A549 treated with GW870086 at 1 μM for 4 hours (cell line): Measurements from ENCODE around the gene OTUD3. TPM values are rescaled to one million over a fixed set of nuclear protein-coding genes. Genes with fewer than 3 reads are reported as not detected.

ENCODE experiments used
- total RNA-seq: library from RNA; stranded (reverse); fragments of 200-300 nt; extraction: Qiagen RNA extraction; gene quantifications from 5 replicates; pipeline ENCODE4 v1.2.3, GENCODE V29; 2022; ENCODE audit warnings: low read depth

Gene OTUD3, protein sequence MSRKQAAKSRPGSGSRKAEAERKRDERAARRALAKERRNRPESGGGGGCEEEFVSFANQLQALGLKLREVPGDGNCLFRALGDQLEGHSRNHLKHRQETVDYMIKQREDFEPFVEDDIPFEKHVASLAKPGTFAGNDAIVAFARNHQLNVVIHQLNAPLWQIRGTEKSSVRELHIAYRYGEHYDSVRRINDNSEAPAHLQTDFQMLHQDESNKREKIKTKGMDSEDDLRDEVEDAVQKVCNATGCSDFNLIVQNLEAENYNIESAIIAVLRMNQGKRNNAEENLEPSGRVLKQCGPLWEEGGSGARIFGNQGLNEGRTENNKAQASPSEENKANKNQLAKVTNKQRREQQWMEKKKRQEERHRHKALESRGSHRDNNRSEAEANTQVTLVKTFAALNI
- 2.2 to 3.1 TPM (median 2.7 TPM) in 5 replicates for total RNA-seq

DNA sequence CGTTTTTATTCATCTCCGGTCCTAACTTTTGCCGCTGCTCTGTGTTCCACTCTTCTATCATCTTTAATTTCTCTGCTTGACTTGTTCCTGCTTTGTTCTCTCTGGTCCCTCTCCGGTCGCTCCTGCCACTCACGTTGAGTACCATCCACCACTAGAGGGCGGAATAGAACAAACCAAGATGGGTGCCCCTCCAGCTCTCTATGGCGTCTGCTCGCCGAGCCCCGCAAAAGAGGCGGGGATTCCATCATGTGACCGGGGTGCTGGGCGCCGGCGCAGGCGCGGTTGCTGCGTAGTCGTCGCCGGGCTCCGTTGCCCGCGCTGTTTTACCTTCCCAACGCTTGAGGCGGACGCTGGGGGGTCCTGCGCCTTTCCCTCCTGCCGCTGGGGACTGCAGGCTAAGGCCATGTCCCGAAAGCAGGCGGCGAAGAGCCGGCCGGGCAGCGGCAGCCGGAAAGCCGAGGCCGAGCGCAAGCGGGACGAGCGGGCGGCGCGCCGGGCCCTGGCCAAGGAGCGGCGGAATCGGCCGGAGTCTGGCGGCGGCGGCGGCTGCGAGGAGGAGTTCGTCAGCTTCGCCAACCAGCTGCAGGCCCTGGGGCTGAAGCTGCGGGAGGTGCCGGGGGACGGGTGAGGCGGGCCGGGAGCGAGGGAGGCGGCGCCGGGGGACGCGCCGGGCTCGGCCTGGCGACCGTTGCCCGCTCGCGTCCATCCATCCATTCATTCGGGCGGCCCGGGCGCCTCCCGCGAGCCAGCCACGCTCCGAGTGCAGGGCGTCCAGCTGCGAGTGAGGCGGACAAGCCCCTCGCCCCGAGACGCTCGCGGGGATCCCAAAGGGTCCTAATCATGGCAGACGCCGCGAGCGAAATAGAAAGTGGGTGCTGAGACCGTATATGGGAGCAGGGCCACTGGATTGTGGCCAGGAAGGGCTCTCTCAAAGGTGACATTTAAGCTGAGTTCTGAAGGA is at the start of gene OTUD3:
Gene OTUD3 (plus strand): TSS at position 285 of the 961 bp plus-strand sequence. CDS start 119 bp downstream, at position 404.

DNA sequence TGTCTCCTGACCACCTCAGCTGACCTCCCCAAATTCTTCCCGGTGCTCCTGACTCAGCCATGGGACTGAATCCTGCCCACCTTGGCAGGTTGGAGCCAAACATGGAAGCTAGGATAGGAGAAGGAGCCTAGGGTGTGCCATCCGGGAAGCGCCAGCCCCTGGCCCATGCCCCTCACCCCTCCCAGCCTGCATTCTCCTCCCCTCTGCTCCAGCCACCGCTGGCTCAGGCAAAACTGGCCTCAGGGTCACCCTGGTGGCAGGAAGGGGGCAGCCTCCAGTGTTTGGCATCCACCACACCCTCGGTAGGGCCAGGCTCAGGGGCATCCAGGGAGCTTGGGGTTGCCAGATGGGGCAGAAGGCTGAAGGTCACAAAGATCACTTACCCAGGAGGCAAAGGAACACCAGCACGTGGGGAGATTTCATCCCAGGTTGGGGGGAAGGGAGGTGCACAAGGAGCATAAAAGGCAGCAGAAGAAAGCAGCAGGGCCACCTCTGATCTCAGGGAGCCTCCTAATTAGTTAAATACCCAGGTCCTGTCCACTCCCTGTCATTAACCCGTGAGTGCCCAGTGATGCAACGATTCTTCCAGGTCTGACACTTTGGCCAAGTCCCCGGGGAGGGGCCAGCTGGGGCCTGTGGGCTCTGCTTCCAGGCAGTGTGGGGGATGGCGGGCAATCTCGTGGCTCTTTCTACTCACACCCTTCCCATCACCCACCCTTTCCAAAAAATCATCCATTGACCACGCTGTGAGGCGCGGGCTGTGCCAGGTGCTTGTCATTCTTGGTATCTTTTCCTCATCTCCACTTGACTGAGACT is 41.1 kb downstream of the OTUD3 start, which contains the start of gene PLA2G2E:
Gene PLA2G2E (minus strand): TSS at position 481 of the 816 bp plus-strand sequence. CDS start 58 bp downstream, at position 423.

Other genes with a start within 250 kb of the OTUD3 start
- gene NBL1, start 238.1 kb upstream of the OTUD3 start, total RNA-seq = 31.8 to 60.0 TPM (median 54.1 TPM) in 5 replicates
- 0.07 to 0.14 TPM (median 0.14 TPM) in 5 replicates for gene HTR6, start 217.5 kb upstream of the OTUD3 start, total RNA-seq
- 5.3 to 8.1 TPM (median 7.2 TPM) in 5 replicates for gene TMCO4, start 82.5 kb upstream of the OTUD3 start, total RNA-seq
- gene RNF186, start 67.1 kb upstream of the OTUD3 start, total RNA-seq = not detected in 5 replicates
- not detected in 5 replicates for gene PLA2G2E, start 41.2 kb downstream of the OTUD3 start, total RNA-seq
- gene PLA2G2A, start 97.2 kb downstream of the OTUD3 start, total RNA-seq = not detected in 5 replicates
- gene PLA2G5, start 187.8 kb downstream of the OTUD3 start, total RNA-seq = not detected in 5 replicates
- not detected in 5 replicates for gene PLA2G2D, start 237.1 kb downstream of the OTUD3 start, total RNA-seq